AG04449 (cell line): ENCODE measurements around the gene CRISP2.
"Not testable (repeated sequence)": the region's sequence is repeated elsewhere in the genome, so short reads cannot be mapped to it uniquely, and the experiment has no call there.

Experiments used
- CTCF ChIA-PET: fragments of 350-600 bp; formaldehyde crosslinking; extraction: SDS; loops from one replicate; lab custom pipeline; 2021; ENCODE audit warnings: antibody characterized with exemption; lab: Yijun Ruan, JAX
- POLR2A ChIA-PET: fragments of 400-600, 350-600 bp; formaldehyde crosslinking; extraction: SDS; loops from one replicate; lab custom pipeline; 2020; ENCODE audit warnings: antibody characterized with exemption, inconsistent platforms; lab: Yijun Ruan, JAX
- DNase-seq: peaks from one replicate; pipeline ENCODE4 v3.0.0-alpha.2; 2010; ENCODE audit warnings: low read depth, low spot score
- H3K4me3 ChIP-seq: 2 replicates; pipeline ENCODE4 v1.5.1; 2011; ENCODE audit warnings: low read depth, mild to moderate bottlenecking, control low read depth, low read length
- CTCF ChIP-seq: IDR thresholded peaks from one replicate; pipeline ENCODE4 v1.5.1; 2011; ENCODE audit warnings: mild to moderate bottlenecking, moderate library complexity, low read length, control low read depth, inconsistent platforms; ENCODE audit not compliant: insufficient read depth; ENCODE audit errors: missing control alignments

Gene CRISP2

GRCh38 chr6:49732781-49733180, 19.4 kb upstream of the CRISP2 start:
- TF ChIP-seq CTCF = no peak
- no peak for DNase-seq
- ChIA-PET POLR2A (no interaction called here), CTCF (no interaction called here)
- H3K4me3 ChIP-seq = no peak overlapping the region

GRCh38 chr6:49730251-49730650, 16.9 kb upstream of the CRISP2 start:
- no peak overlapping the region for H3K4me3 ChIP-seq
- DNase-seq = no peak
- TF ChIP-seq CTCF = no peak
- ChIA-PET CTCF (no interaction called here), POLR2A (no interaction called here)

GRCh38 chr6:49723917-49724316, 10.6 kb upstream of the CRISP2 start:
- POLR2A ChIA-PET, CTCF ChIA-PET, DNase-seq, H3K4me3 ChIP-seq: not testable (repeated sequence)

- ChIA-PET POLR2A (no interaction called here), CTCF (no interaction called here)
- DNase-seq = no peak
- no peak overlapping the region for H3K4me3 ChIP-seq
- no peak for TF ChIP-seq CTCF
Observed at GRCh38 chr6:49721297-49721696, 8.0 kb upstream of the CRISP2 start.

GRCh38 chr6:49720372-49720771, 7.0 kb upstream of the CRISP2 start:
- no peak overlapping the region for H3K4me3 ChIP-seq
- ChIA-PET POLR2A (no interaction called here), CTCF (no interaction called here)
- DNase-seq = no peak
- no peak for TF ChIP-seq CTCF

- ChIA-PET CTCF (no interaction called here), POLR2A (no interaction called here)
- no peak for TF ChIP-seq CTCF
- no peak overlapping the region for H3K4me3 ChIP-seq
- no peak for DNase-seq
Observed at GRCh38 chr6:49698478-49698877, 14.9 kb downstream of the CRISP2 start.

GRCh38 chr6:49693512-49693911, 19.8 kb downstream of the CRISP2 start:
- DNase-seq = no peak
- no peak overlapping the region for H3K4me3 ChIP-seq
- ChIA-PET CTCF (no interaction called here), POLR2A (no interaction called here)
- TF ChIP-seq CTCF = no peak
